HG02623 (cell line): Measurements from ENCODE around the gene MYO1E.
"Not testable (repeated sequence)": the region's sequence is repeated elsewhere in the genome, so short reads cannot be mapped to it uniquely, and the experiment has no call there.

Experiments
- ATAC-seq: cut with Tn5 transposase; IDR thresholded peaks from one replicate; pipeline ENCODE4 v1.9.1; 2021; ENCODE audit warnings: moderate library complexity; ENCODE audit not compliant: unreplicated experiment

Gene MYO1E

DNA sequence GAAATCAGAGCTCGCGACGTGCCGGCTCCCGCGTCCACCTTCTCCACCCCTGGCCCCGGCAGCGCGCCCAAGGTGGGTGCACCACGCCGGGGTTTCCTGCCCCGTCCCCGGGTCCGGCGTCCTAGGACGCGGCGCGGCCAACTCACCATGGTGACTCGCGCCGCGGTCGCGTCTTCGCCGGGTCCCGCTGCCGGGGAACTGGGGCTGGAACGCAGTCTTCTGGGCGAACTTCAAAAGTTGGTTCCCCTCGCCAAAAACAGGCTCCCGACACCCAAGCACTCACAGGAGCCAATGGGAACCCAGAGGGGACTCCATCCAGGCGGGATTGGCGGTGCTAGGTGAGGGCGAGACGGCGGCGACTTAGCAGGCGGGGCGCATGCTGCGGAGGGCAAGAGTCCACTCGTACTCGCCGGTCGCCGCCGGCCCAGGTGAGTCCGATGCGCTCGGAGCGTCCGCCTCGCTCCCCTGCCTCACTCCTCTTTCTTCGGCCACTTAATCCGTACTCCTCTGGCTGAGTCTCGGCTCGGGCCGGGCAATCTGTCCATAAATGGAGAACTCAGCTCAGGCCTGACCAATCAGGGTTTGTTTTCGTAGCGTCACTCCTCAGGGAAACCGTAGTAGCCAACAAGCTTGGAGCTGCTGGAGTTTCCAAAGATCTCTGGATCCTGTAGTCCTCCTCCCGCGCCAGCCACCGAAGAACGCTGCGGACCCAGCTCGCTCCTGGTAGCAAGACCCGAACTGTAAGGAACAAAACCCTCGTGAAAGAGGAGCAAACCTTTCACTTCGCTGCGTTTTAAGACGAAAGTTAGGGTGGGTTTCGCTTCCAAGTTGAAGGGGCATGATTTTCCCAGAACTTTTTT lies at the start of gene MYO1E:
MYO1E (minus strand) TSS at position 520 of the 860 bp plus-strand sequence; CDS start at position 149, 371 bp downstream.
- ATAC-seq: peak; percentile 54

- ATAC-seq: no peak
Measured at GRCh38 chr15:59420986-59421618, 48.4 kb upstream of the MYO1E start.

GRCh38 chr15:59420108-59420507 lies 47.4 kb upstream of the MYO1E start:
- no peak for ATAC-seq

DNA sequence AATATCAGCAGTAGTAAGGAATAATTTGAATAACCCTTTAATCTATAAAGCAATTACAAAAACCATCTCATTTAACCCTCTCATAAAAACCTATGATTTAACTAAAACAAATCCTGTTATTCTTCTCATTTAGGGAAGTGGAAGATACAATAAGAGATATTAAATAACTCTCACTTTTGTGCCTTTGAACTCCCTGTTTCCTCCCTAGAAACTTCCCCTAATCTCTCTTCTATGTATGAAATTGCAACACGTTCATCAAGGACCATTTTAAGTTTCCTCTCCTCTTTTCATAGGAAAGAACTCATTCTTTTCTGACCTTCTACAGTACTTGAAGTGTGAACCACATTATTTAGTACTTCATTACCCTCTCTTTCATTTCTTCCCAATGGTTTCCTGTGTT lies 46.5 kb upstream of the MYO1E start:
- no peak for ATAC-seq

- ATAC-seq: no peak
Measured at GRCh38 chr15:59416816-59417215, 44.1 kb upstream of the MYO1E start.

DNA sequence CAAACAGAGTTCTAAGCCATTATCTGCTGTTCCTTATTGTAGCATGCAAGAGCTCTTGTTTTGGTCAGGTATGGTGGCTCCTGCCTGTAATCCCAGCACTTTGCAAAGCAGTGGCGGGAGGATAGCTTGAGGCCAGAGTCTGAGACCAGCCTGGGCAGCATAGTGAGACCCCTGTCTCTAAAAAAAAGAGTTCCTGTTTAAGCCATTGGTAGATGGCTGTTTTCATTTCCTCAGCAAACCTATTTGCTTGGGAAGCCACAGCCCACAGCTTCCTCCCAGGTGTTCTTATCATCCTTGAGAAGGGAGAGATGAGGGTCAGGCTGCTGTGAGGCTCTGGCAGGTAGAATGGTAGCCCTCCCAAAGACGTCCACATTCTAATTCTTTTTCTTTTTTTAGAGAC lies 40.9 kb upstream of the MYO1E start:
- ATAC-seq: no peak

- ATAC-seq: no peak
Measured at GRCh38 chr15:59410391-59410896, 37.8 kb upstream of the MYO1E start.

DNA sequence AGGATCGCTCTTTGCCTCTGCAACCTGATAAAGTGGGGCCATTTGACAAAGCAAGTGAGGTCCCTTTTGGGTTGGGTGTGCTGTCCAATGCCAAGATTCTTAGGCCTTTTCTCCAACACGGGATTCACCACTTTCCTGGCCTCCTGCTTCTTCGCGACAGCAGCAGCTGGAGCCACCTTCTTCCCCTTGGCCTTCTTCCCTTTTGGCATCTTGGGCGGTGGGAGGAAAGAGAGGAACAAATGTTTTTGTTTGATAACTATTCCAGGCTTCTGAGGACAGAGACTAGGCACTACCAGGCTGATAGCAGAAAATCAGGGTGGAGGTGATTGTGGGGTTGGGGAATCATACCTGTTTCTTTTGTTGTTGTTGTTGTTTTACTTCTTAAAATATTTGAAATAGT lies 35.3 kb upstream of the MYO1E start:
- ATAC-seq: no peak

DNA sequence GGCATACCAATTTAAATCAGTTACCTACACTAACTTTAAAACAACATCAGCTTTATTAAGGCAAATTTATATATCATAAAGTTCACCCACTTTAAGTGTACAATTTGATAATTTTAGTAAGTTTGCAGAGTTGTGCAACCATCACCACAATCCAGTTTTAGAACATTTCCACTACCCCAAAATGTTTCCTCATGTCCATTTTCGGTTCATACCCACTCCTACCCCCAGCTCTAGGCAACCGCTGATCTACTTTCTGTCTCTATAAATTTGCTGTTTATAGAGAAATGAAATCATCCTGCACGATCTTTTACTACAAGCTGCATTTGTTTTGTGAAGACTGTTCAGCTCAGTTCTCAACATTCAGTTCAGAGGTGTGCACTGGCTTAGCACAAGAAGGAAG lies 33.8 kb upstream of the MYO1E start:
- ATAC-seq: no peak

DNA sequence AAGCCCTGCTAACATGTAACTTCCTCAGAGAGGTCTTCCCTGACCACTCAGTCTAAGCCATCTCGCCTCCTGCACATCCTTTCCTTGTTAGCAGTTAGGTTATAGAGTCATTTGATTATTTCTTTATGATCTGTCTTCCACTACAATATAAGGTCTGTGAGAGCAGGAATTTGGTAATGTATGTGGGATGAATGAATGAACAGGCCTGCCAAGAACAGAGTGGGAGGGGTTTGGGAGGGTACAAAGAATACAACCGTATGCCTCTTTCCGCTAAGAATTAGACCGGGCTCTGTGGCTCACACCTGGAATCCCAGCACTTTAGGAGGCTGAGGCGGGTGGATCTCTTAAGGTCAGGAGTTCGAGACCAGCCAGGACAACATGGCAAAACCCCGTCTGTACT lies 32.4 kb upstream of the MYO1E start:
- ATAC-seq: no peak

GRCh38 chr15:59401824-59402569 lies 29.3 kb upstream of the MYO1E start:
- no peak for ATAC-seq

- not testable (repeated sequence) for ATAC-seq
Measured at GRCh38 chr15:59401051-59401823, 28.6 kb upstream of the MYO1E start.

GRCh38 chr15:59400103-59400813 lies 27.6 kb upstream of the MYO1E start:
- ATAC-seq: no peak

DNA sequence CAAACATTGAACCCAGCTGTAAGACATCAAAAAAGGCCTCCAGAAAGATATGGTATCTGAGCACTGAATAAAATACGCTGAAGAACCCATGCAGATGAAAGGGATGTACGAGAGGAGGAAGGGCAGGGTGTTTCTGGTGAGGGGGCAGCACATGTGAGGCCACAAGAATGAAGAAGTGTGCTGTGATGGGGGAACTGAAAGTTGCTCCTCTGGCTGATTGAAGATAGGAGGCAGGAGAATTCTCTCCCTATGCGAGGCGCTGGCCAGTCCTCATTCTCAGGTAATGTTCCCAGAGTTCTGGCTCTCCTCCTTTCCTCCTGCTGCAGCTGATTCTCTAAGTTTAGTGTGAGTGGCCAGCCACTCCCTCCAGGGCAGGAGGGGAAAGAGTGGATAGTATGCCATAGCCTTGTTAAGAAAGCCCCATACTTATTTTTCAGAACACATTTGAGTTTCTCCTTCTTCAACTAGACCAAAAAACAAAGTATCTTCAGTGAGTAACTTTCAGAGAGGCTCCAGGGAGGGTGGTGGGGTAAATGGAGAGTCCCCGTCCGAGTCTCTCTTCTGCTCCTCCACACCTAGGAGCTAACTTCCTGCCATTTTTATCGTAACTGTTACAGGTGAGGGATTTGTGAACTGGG lies 26.9 kb upstream of the MYO1E start:
- peak; percentile 80 for ATAC-seq

- no peak for ATAC-seq
Measured at GRCh38 chr15:59398220-59398619, 25.5 kb upstream of the MYO1E start.

- ATAC-seq: no peak
Measured at GRCh38 chr15:59396679-59397078, 24.0 kb upstream of the MYO1E start.

GRCh38 chr15:59396211-59396610 lies 23.5 kb upstream of the MYO1E start:
- ATAC-seq: no peak

- no peak for ATAC-seq
Measured at GRCh38 chr15:59394166-59394661, 21.5 kb upstream of the MYO1E start.

DNA sequence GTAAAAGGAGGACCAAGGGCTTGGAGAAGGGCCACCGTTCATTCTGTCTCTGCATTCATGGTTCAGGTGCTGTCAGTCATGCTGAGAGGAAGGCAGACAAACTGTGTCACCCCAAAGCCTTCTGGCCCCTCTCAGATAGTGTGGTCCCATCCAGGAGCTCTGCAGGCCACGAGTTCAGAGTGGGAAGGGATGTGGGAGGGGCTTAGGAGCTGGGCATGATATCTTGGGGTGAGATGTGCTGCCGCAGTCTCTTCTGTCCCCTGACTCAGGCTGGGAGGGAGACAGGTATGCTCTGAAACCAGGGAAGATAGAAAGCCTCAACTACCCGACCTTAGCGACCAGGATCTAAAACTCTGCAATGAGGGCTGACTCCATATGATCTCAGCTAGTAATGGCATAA lies 19.6 kb upstream of the MYO1E start:
- ATAC-seq: no peak
